Small intestine (tissue), 7 donors: ENCODE data around the gene BOK. TPM values are rescaled to one million over a fixed set of nuclear protein-coding genes. Genes with fewer than 3 reads are reported as not detected.
A peak's percentile ranks its signal among the peaks of the same experiment; 100 is the strongest.

Experiments used
- DNase-seq, 2 donors: peaks; one replicate each; pipeline versions ENCODE4 v3.0.0 to v3.0.0-alpha.2; 2013
- FAIRE-seq: peaks from 2 replicates; lab custom pipeline; 2012; peaks lifted over from hg19 to GRCh38; lab: Jason Lieb, UNC
- H3K27ac ChIP-seq, 3 donors: one replicate each; pipeline ENCODE4 v1.5.1; 2013; ENCODE audit warnings: low read length in 2 of 3, mild to moderate bottlenecking in 2 of 3, control low read depth in 1 of 3, inconsistent platforms in 1 of 3, low read depth in 1 of 3, moderate library complexity in 1 of 3
- H3K27me3 ChIP-seq, 3 donors: one replicate each; pipeline ENCODE4 v1.6.1; 2013; ENCODE audit warnings: low read length in 3 of 3, inconsistent platforms in 1 of 3; ENCODE audit not compliant: control insufficient read depth in 3 of 3, insufficient read depth in 3 of 3
- H3K36me3 ChIP-seq, 3 donors: one replicate each; pipeline ENCODE4 v1.6.1; 2013; ENCODE audit warnings: low read length in 3 of 3, inconsistent platforms in 1 of 3, low read depth in 1 of 3, mild to moderate bottlenecking in 1 of 3, moderate library complexity in 1 of 3; ENCODE audit not compliant: control insufficient read depth in 3 of 3, insufficient read depth in 2 of 3
- H3K4me1 ChIP-seq, 3 donors: one replicate each; pipeline ENCODE4 v1.6.1; 2013; ENCODE audit warnings: low read length in 2 of 3, inconsistent platforms in 1 of 3, low read depth in 1 of 3, mild to moderate bottlenecking in 1 of 3, moderate library complexity in 1 of 3; ENCODE audit not compliant: control insufficient read depth in 3 of 3, insufficient read depth in 2 of 3
- H3K4me3 ChIP-seq, 3 donors: one replicate each; pipeline ENCODE4 v1.5.1; 2013; ENCODE audit warnings: low read length in 3 of 3, control low read depth in 1 of 3, inconsistent platforms in 1 of 3, low read depth in 1 of 3, mild to moderate bottlenecking in 1 of 3, moderate library complexity in 1 of 3
- H3K9me3 ChIP-seq, 2 donors: one replicate each; pipeline ENCODE4 v1.6.1; 2013; ENCODE audit warnings: low read depth in 1 of 2, low read length in 1 of 2; ENCODE audit not compliant: control insufficient read depth in 2 of 2, insufficient read depth in 1 of 2
- WGBS, 3 donors: extraction: QIAGEN DNeasy Blood & Tissue Kit; methylation state at CpG; one replicate each; pipeline ENCODE4 v1.1.7; 2013; 5-methylcytosine and 5-hydroxymethylcytosine counted together
- polyA plus RNA-seq, 4 donors: library from polyadenylated mRNA; stranded (reverse) in 3 of 4; unstranded in 1 of 4; fragments of 200-250 nt in 3 of 4; fragments of 120-200 nt in 1 of 4; gene quantifications; one replicate each; pipeline versions ENCODE4 v1.2.1 to v1.2.3, GENCODE V29; 2013
- donor health status: healthy with polysubstance abuse.
- donor health status: control.
- donor health status: control.
- donor health status: Bipolar disorder and iron deficiency.
- donor health status: healthy.

BOK gene
- polyA plus RNA-seq, 4 donors = 4.5 to 15.5 (median 9.9) TPM

DNA sequence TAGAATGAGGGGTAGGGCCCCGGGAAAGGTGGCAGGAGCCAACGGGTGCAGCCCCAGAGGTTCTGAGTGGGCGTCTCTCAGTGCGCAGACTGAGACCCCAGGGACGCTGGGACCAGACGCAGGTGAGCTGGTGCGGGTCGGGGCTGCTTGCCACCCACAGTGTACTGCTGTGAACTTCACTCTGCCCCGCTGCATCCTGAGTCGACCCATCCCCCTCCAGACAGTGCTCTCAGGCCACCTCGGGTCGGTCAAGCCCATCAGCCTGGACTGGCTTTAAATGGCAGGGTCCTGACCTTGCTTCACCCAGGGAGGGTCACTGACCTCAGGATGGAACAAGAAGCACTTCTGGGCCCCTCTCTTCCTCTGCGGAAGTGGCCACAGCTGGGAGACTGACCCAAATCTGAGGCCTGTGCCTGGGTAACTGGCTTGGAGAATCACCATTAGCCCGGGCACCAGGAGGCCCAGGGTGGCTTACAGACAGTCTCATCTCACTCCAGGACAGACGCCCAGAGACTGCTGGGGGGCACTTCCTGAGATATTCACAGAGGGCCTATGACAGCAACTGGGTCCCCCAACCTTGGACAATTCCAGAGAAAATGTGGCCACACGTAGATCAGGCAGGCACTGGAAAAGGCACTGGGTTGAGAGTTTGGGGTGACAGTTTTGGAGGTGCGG is 23.7 kb upstream of the BOK start:
- Histone ChIP-seq H3K36me3 (no peaks in the 10 kb centered on the region), H3K27me3 (peaks cover 0 to 9% (median 2%) of the 10 kb centered on the region in 3 donors), H3K27ac (no peak overlapping the region), H3K9me3 (no peaks in the 10 kb centered on the region), H3K4me1 (no peaks in the 10 kb centered on the region), H3K4me3 (no peak overlapping the region)
- DNase-seq (no peak), FAIRE-seq (no peak)
- WGBS, 3 donors = 81 to 90% (median 84%) methylated on average over 16 to 17 of the region's 17 CpGs

DNA sequence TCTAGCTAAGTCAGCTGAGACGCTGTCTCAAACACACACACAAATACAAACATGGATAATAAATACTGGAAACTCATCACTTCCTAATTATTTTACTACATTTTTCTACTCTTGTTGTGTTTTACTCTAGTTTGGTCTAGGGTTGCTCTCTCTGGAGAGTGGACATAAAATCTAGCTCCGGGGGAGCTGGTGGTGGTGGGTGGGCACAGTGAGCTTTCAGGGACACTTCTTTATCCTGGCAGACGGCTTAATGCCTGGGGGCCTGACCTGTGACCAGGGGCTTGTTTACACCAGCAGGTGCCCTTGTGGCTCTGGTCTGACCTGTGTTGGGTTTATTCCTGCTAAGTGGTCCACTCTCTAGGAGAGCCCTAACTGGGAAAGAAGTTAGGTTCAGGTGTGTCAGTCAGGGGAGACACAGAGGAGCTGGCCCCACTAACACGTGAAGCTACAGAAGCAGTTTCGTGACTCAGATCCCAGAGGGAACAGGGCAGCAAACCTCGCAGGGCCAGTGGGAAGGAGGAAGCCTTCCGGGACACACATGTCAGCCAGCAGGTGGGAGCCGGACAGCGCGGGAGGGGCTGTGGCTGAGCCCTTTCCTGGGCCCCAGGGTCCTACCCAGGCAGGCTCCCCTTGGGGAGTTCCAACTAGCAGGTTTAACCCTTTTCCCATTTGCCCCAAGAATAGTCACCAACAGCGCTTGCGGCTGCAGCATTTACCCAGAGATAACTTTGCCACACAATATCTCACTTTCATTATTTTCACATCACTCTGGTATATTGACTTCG is 22.5 kb upstream of the BOK start:
- H3K4me3 ChIP-seq = no peak overlapping the region
- no peaks in the 10 kb centered on the region for H3K36me3 ChIP-seq
- DNase-seq (no peak), FAIRE-seq (no peak)
- no peaks in the 10 kb centered on the region for H3K4me1 ChIP-seq
- no peak overlapping the region for H3K27ac ChIP-seq
- peaks cover 0 to 10% (median 2%) of the 10 kb centered on the region in 3 donors for H3K27me3 ChIP-seq
- no peaks in the 10 kb centered on the region for H3K9me3 ChIP-seq
- WGBS, 3 donors = 52 to 57% (median 54%) methylated on average over 13 of the region's 13 CpGs

DNA sequence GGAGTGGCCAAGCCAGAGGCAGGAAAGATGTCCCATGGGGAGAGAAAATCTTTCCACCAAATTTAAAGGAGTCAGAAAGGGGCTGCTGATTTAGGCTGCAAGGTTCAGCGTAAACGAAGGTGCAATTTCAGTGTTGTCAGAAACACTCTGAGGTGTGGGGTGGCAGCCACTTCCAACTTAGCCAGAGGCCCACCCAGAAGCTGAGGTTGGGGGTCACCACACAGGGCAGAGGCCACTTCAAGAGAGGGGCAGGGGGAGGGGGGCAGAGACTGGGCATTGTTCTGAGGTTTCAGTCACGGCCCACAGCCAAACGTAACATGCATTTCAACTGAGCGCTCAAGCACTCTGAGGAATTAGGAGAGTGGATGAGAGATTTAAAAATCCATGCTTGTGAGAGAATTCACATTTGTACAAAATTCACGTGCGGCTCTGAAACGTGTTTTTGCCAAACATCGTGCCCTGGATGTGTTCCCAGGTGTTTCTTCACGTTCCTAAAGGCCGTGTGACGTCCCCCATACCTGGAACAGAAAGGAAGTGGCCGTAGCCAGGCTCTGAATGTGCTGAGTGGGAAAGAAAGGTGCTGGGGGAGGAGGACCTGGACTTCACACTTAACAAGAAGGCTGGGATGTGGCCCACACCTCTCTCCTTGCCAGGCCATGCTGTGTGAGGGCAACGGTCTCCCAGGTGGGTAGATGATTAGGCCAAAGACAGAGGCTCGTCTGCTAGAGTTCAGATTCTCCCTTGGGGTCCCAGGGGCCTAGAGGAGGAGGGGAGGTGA is 19.5 kb upstream of the BOK start:
- no peak overlapping the region for H3K4me3 ChIP-seq
- peaks cover 0 to 3% of the 10 kb centered on the region in 2 donors for H3K9me3 ChIP-seq
- 82 to 89% (median 86%) methylated on average over 15 of the region's 15 CpGs for WGBS, 3 donors
- no peaks in the 10 kb centered on the region for H3K36me3 ChIP-seq
- peaks cover 0 to 4% (median 0%) of the 10 kb centered on the region in 3 donors for H3K4me1 ChIP-seq
- FAIRE-seq (no peak), DNase-seq (no peak)
- H3K27me3 ChIP-seq = peaks cover 0 to 30% (median 2%) of the 10 kb centered on the region in 3 donors
- no peak overlapping the region for H3K27ac ChIP-seq

DNA sequence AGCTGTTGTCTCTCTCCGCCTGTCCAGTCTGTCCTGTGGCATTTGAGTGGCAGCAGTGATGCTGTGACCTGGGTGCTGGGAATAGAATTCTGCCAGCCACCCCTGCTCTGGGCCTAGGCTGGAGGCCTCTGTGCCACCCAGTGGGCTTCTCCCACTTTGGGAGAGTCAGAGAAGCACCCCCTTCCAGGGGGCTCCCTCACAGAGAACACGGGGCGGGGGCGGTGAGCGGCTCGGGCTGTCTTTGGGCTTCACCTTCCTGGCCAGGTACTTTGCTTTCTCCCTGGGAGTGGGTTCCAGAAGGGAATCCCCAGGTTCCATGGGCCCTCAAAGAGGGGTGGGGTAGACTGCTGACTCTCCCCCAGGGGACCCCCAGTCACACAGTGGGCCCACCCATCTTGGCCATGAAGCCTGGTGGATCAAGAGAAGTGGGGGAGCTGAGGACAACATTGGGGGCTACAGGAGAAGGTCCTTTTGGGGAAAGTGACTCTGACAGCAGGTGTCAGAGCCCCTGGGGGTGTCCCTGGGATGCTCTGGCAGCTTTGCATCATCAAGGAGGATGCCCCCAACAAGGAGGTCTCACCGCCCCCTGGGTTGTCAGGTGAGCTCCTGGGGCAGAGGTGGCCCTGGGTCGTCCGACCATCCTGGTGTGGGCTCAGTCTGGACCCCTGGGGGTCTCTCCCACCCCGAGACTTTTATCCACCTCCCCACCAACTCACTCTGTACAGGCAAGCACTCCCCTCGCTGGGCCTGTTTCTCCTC is 18.8 kb upstream of the BOK start:
- H3K4me1 ChIP-seq = peaks cover 0 to 4% (median 0%) of the 10 kb centered on the region in 3 donors
- DNase-seq = no peak
- H3K9me3 ChIP-seq = peaks cover 0 to 3% of the 10 kb centered on the region in 2 donors
- no peak overlapping the region for H3K27ac ChIP-seq
- WGBS, 3 donors = 92 to 95% (median 92%) methylated on average over 11 of the region's 11 CpGs
- no peak for FAIRE-seq
- no peak overlapping the region for H3K4me3 ChIP-seq
- H3K27me3 ChIP-seq = peaks cover 0 to 30% (median 2%) of the 10 kb centered on the region in 3 donors
- no peaks in the 10 kb centered on the region for H3K36me3 ChIP-seq

DNA sequence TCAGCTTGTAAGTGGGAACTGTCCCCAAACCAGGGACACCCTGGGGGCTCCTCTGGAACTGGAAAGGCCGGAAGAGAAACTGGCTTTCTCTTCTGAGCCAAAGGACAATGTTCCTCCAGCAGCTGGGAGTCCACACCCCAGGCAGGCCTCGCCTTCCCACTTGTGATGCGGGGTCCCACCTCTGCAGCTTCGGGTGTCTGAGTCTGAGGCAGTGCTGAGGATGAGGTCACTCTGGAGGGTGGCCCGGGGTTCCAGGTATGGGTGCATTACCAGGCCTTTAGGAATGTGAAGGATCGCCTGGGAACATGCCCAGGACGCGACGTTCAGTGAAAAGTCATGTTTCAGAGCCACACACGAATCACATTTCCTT is 18.2 kb upstream of the BOK start:
- FAIRE-seq = no peak
- no peak overlapping the region for H3K4me3 ChIP-seq
- H3K4me1 ChIP-seq = peaks cover 0 to 4% (median 0%) of the 10 kb centered on the region in 3 donors
- H3K27me3 ChIP-seq = peaks cover 0 to 30% (median 2%) of the 10 kb centered on the region in 3 donors
- H3K9me3 ChIP-seq = peaks cover 0 to 3% of the 10 kb centered on the region in 2 donors
- no peak overlapping the region for H3K27ac ChIP-seq
- 23 to 56% (median 55%) methylated on average over 10 of the region's 10 CpGs for whole genome bisulfite sequencing, 3 donors
- peak in 1 of 2 donors; percentile 22 for DNase-seq
- H3K36me3 ChIP-seq = no peaks in the 10 kb centered on the region

DNA sequence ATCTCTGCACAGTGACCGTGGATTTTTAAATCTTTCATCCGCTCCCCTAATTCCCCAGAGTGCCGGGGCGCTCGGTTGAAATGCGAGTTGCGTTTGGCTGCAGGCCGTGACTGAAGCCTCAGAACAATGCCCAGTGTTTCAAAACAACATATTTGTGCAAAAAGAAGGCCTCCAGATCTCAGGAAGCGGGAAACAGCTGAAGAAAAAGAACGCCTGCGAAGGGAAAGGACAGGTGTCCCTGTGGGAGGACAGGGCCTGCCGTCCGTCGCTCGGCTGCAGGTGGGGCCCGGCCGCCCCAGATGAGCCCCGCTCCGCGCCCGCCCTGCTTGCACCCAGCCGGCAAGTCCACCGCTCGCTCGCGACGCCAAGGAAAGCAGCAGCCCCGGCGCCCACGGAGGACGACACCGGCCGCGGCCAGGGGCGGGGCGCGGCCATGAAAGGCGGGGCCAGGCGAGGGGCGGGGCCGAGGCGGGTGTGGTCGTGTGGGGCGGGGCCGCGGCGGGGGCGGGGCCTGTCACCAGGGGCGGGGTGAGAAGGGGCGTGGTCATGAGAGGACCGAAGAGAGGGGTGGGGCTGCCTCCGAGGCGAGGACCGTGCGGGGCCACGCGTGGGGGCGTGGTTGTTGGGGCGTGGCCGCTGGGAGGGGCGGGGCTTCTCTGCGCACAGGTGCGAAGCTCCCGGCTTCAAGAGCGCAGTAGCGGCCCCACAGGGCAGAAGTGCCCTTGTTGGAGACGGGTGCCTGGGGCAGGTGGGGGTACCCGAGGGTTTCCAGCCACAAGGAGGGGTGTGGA is 17.6 kb upstream of the BOK start:
- H3K27ac ChIP-seq = no peak overlapping the region

DNA sequence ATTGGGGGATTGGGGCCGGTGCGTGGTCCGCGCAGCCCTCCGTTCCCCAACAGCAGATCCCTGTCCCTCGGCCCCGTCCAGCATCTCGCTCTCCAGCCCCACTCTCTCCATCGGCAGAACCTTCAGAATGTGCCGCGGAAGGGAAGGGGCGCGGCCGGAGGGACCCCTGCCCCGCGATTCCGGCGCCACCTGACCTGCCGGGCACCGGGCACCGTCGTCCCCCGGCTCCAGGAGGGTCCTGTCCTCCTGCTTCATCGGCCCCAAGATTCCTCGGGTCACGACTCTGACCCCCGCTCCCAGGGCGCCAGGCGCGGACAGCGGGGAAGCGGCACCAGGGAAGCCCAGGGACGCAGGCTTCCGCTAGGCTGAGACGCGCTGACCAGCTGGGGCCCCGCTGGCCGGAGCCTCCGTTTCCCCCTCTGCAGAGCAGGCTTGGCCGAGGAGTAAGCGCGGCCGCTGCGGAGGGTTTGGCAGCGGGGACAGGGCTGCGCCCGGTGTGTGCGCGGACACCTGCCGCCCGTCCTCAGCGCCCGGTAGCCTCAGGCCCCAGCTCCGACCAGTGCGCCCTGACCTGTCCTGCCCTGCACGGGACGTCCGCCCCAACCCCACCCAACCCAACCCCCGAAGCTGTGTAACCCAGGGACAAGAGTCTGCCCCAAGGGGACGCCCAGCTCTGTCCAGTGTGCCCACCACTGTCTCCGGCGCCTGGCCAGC is 16.8 kb upstream of the BOK start:
- Histone ChIP-seq H3K4me3 (no peak overlapping the region), H3K36me3 (no peaks in the 10 kb centered on the region), H3K9me3 (peaks cover 0 to 3% of the 10 kb centered on the region in 2 donors), H3K4me1 (peaks cover 0 to 5% (median 0%) of the 10 kb centered on the region in 3 donors), H3K27me3 (peaks cover 0 to 33% (median 2%) of the 10 kb centered on the region in 3 donors), H3K27ac (no peak overlapping the region)
- no peak for DNase-seq
- WGBS, 3 donors = 19 to 36% (median 31%) methylated on average over 25 to 62 of the region's 62 CpGs
- no peak for FAIRE-seq

More for the DNA sequence above, 17.6 kb upstream of the BOK start:
- DNase-seq (peak; percentile 54 to 69), FAIRE-seq (no peak)
- Histone ChIP-seq H3K4me1 (peaks cover 0 to 4% (median 0%) of the 10 kb centered on the region in 3 donors), H3K9me3 (peaks cover 0 to 3% of the 10 kb centered on the region in 2 donors), H3K36me3 (no peaks in the 10 kb centered on the region), H3K4me3 (peak overlapping the region in 1 of 3 donors; percentile 47), H3K27me3 (peaks cover 0 to 30% (median 2%) of the 10 kb centered on the region in 3 donors)
- 5 to 8% (median 7%) methylated on average over 51 to 68 of the region's 68 CpGs for WGBS, 3 donors
